ENCODE data around the gene TMED4.
A peak's percentile ranks its signal among the peaks of the same experiment; 100 is the strongest.

DNA sequence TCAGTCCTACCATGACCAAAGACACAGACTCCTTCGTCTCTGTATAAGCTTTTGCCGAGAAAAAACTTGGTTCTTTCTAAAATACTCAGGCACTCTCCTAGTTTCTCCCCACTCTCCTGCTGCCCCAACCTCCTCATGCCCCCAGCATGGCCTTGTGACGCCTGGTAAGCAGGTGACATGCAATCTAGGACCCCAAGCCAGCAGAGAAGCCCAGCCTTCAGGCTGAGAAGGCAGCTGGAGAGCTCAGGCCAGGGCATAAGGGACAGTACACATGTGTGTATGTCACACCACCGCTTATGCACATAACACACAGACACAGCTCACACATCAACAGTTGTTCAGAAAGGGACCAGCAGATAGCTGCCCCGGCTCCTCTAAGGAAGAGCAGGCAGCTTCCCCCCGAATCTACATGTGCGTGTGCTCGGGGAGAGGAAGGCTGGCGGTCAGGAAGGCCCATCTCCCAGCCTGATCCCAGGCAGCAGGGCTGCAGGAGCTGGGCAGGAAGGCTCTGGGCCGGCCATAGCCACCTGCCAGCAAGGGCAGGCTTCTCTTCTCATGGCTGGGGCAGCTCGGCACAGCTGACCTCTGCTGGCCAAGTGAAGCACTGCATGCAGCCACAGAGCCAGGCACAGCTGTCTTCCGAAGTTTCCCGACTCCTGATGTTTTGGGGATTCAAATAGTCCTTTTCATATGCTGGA lies 16.8 kb downstream of the TMED4 start:
- TF ChIP-seq, protein P1, sequence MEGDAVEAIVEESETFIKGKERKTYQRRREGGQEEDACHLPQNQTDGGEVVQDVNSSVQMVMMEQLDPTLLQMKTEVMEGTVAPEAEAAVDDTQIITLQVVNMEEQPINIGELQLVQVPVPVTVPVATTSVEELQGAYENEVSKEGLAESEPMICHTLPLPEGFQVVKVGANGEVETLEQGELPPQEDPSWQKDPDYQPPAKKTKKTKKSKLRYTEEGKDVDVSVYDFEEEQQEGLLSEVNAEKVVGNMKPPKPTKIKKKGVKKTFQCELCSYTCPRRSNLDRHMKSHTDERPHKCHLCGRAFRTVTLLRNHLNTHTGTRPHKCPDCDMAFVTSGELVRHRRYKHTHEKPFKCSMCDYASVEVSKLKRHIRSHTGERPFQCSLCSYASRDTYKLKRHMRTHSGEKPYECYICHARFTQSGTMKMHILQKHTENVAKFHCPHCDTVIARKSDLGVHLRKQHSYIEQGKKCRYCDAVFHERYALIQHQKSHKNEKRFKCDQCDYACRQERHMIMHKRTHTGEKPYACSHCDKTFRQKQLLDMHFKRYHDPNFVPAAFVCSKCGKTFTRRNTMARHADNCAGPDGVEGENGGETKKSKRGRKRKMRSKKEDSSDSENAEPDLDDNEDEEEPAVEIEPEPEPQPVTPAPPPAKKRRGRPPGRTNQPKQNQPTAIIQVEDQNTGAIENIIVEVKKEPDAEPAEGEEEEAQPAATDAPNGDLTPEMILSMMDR (IDR thresholded peaks at IDR 0.05), result peak; percentile 77 to 97 (median 85)
- no peak for TF ChIP-seq POLR2A (IDR thresholded peaks at IDR 0.05)
